ENCODE measurements around the gene GRID1. TPM values are rescaled to one million over a fixed set of nuclear protein-coding genes. Genes with fewer than 3 reads are reported as not detected.

The GRID1 gene
- total RNA-seq, 4 donors from 2014 or later = 0.88 to 7.3 (median 4.1) TPM

DNA sequence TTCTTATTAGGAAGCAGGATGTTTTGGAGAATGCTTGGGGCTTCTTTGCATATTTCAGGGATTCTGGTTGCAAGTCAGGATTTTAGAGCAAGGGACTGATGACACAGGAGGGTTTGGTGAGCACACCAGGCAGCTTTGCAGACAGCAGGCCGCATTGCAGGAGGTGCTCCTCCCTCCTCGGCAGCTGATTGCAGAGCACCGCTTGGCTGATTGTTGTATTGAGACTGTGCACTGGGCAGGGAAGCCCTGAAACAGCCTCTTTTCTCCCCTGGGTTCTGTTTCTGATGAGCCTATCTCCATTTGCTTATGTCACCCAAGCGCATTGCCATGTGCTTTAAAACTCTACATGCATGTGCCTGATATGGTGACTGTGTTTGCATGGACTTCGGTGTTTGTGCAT, 769.6 kb downstream of the GRID1 start:
- Histone ChIP-seq H3K27me3 (no peaks in the 10 kb centered on the region), H3K4me1 (no peaks in the 10 kb centered on the region), H3K9me3 (no peaks in the 10 kb centered on the region), H3K4me3 (no peak overlapping the region), H3K36me3 (no peaks in the 10 kb centered on the region), H3K27ac (no peak overlapping the region)
- no peak for DNase-seq
- TF ChIP-seq, protein P1, sequence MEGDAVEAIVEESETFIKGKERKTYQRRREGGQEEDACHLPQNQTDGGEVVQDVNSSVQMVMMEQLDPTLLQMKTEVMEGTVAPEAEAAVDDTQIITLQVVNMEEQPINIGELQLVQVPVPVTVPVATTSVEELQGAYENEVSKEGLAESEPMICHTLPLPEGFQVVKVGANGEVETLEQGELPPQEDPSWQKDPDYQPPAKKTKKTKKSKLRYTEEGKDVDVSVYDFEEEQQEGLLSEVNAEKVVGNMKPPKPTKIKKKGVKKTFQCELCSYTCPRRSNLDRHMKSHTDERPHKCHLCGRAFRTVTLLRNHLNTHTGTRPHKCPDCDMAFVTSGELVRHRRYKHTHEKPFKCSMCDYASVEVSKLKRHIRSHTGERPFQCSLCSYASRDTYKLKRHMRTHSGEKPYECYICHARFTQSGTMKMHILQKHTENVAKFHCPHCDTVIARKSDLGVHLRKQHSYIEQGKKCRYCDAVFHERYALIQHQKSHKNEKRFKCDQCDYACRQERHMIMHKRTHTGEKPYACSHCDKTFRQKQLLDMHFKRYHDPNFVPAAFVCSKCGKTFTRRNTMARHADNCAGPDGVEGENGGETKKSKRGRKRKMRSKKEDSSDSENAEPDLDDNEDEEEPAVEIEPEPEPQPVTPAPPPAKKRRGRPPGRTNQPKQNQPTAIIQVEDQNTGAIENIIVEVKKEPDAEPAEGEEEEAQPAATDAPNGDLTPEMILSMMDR (IDR thresholded peaks at IDR 0.05) = no peak
- TF ChIP-seq POLR2A (IDR thresholded peaks at IDR 0.05) = no peak
- intact Hi-C loops (cut with DNase I; ENCODE audit: low total_unique reads) = no loop called here

DNA sequence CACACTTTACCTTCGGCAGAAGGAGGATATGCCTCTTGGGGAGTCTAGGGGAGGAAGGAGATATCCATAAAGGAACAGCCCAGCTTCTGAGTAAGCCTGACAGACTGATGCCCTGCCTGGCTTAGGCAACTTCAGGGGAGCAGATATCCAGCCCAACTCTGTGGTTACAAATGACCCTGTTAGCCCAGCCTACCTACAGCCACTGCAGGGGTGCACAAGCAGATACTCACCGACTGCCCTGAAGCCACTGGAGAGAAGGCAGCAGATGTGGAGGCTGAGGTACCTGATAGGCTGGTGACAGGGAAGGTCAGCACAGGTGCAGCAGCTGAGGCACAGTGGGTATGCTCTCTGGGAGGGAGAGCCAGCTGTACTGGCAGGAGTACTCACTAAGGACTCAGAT, 770.2 kb downstream of the GRID1 start:
- no peak for TF ChIP-seq POLR2A (IDR thresholded peaks at IDR 0.05)
- TF ChIP-seq, protein P1 (IDR thresholded peaks at IDR 0.05) = no peak
- intact Hi-C loops (cut with DNase I; ENCODE audit: low total_unique reads) = no loop called here

DNA sequence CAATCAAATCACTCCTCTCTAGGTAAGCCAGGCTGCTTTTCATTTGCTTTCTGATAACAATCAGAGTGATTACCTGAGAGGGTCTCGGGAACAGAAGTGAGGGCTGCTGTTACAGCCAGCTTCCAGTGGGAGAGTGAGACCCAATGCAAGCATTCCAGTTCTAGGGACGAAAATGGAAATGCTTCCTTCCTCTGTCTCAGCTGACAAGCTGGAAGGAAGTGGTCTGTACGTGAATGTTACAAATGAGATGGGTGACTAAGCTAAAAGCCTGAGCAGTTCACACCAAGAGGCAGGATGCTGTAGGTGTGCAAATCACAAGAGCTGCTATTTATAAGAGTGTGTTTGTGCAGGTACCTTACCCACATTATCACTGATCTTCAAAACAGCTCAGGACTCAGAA, 772.4 kb downstream of the GRID1 start:
- Histone ChIP-seq H3K4me3 (no peak overlapping the region), H3K27ac (no peak overlapping the region), H3K9me3 (no peaks in the 10 kb centered on the region), H3K27me3 (no peaks in the 10 kb centered on the region), H3K36me3 (no peaks in the 10 kb centered on the region), H3K4me1 (no peaks in the 10 kb centered on the region)
- TF ChIP-seq POLR2A (IDR thresholded peaks at IDR 0.05) = no peak
- TF ChIP-seq, protein P1 (IDR thresholded peaks at IDR 0.05) = no peak
- intact Hi-C loops (cut with DNase I; ENCODE audit: low total_unique reads) = no loop called here
- no peak for DNase-seq

More for the DNA sequence above, 770.2 kb downstream of the GRID1 start:
- Histone ChIP-seq H3K27ac (no peak overlapping the region), H3K4me3 (no peak overlapping the region), H3K9me3 (no peaks in the 10 kb centered on the region), H3K27me3 (no peaks in the 10 kb centered on the region), H3K4me1 (no peaks in the 10 kb centered on the region), H3K36me3 (no peaks in the 10 kb centered on the region)
- DNase-seq = no peak

DNA sequence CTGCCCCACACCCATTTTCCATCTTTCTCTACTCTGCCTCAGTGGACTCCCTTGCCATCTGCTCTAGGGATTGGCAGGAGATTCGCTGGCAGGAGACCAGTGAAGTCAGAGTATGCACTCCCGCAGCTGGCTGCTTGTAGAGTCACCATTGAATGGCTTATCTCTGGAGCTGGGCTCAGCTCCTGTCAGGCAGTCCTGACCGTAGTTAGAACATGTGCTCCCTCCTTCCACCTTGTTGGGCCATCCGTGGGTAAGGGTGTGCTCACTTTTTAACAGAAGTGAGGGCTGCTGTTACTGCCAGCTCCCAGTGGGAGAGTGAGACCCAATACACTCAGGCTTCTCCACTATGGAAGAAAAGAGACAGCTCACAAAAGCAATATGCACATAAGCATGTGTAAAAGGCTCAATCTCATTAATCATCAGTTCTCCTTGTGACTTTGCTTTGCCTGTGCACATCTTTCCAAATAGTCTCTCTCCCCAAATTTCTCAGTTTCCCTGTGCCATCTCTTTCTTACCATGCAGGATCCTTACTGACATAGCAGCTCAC, 773.3 kb downstream of the GRID1 start:
- no peaks in the 10 kb centered on the region for H3K4me1 ChIP-seq
- intact Hi-C loops (cut with DNase I; ENCODE audit: low total_unique reads) = no loop called here
- no peak for DNase-seq
- TF ChIP-seq, protein P1 (IDR thresholded peaks at IDR 0.05) = no peak
- TF ChIP-seq POLR2A (IDR thresholded peaks at IDR 0.05) = no peak
- H3K27ac ChIP-seq = no peak overlapping the region
- no peaks in the 10 kb centered on the region for H3K9me3 ChIP-seq
- H3K36me3 ChIP-seq = no peaks in the 10 kb centered on the region
- H3K27me3 ChIP-seq = no peaks in the 10 kb centered on the region
- no peak overlapping the region for H3K4me3 ChIP-seq

DNA sequence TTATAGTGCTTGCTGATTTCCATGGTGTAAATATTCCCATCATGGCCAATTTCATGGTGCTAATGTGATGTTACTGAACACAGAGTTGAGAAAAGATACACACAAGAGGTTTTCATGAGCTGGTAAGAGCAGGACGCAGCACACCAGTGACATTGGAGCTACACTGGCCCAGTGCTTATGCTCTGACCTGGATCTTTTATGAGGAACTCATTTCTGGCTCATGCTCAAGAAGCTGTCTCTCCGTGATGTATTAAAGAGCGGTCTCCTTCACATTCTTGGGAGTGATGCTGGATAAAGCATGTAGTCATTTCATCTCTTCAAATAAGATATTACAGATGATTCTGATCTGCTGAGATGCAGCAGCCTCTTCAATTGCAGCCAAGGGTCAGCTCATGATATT, 785.2 kb downstream of the GRID1 start:
- intact Hi-C loops (cut with DNase I; ENCODE audit: low total_unique reads) = no loop called here
- Histone ChIP-seq H3K27ac (no peak overlapping the region), H3K4me3 (no peak overlapping the region), H3K9me3 (peaks cover 0 to 3% of the 10 kb centered on the region in 2 donors), H3K36me3 (no peaks in the 10 kb centered on the region), H3K4me1 (no peaks in the 10 kb centered on the region), H3K27me3 (no peaks in the 10 kb centered on the region)
- TF ChIP-seq, protein P1 (IDR thresholded peaks at IDR 0.05) = no peak
- no peak for TF ChIP-seq POLR2A (IDR thresholded peaks at IDR 0.05)
- no peak for DNase-seq
